Kidney capillary endothelial cell (primary cell): ENCODE measurements around the gene INPP5E.

Experiments
- DNase-seq: peaks from one replicate; pipeline ENCODE4 v3.0.0-alpha.2; 2018; ENCODE audit warnings: low spot score

Gene INPP5E

GRCh38 chr9:136447173-136447778 lies 7.6 kb upstream of the INPP5E start:
- DNase-seq = no peak

DNA sequence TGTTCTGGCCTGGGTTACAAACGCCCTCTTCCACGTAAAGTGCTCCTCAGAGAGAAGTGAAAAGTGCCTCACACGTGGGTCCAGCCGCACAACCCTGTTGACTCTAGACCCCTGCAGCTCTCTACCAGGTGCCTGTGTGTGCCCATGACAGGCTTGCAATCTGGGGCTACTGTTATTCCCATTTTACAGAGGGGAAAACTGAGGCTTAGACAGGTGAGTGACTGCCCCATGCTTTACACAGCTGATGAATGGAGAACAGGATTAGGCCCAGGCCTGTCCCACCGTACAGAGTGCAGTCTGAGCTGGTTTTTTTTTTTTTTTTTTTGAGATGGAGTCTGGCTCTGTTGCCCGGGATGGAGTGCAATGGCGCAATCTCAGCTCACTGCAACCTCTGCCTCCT lies 6.2 kb upstream of the INPP5E start:
- DNase-seq = no peak

GRCh38 chr9:136444102-136444501 lies 4.5 kb upstream of the INPP5E start:
- DNase-seq = no peak

- no peak for DNase-seq
These were observed 4.0 kb upstream of the INPP5E start for GRCh38 chr9:136443687-136444086.

- no peak for DNase-seq
These were observed 3.4 kb upstream of the INPP5E start for GRCh38 chr9:136443087-136443486.

DNA sequence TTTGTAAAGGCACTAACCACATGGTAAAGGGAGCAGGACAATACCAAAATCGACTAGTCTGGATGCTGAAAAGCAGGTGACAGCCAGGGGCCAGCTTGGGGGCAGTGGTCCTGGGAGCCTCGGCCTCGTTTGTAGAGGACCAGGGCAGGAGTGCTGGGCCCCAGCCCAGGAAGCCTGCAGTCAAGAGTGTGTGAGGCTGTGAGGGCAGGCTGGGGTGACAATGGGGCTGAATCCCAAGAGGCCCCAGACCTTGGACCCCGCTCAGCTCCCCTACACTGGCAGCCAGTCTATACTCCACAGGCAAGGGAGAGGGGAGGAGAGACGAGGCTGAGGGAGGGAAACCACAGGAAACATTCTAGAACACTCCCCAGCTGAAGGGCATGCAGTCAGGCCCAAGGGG lies 2.6 kb upstream of the INPP5E start:
- DNase-seq = no peak

DNA sequence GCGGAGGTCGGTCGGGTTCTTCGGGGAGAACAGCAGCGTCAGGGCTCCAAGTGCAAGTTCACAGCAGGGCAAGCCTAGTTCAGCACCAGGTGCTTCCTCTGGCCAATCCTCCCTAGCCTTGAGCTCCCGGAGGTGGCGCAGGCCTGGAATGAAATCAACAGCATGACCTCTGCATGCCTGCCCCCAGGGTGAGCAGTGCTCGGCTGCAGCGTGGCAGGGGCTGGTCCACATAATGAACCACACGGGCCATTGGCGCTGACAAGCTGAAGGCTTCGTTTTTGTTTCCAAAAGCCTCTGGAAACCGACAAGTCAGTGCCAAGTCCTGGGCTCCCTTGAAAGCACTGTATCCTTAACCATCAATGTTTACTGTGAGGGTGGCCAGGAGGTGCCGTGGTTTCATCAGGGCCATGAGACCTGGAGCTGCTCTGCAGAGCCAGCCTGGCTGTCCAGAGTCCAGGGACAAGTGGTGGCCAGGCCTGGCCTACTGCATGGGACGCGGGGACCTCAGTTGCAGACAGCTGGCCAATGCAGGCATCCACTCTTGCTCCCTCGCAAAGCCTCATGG lies 2.1 kb upstream of the INPP5E start:
- DNase-seq = no peak

DNA sequence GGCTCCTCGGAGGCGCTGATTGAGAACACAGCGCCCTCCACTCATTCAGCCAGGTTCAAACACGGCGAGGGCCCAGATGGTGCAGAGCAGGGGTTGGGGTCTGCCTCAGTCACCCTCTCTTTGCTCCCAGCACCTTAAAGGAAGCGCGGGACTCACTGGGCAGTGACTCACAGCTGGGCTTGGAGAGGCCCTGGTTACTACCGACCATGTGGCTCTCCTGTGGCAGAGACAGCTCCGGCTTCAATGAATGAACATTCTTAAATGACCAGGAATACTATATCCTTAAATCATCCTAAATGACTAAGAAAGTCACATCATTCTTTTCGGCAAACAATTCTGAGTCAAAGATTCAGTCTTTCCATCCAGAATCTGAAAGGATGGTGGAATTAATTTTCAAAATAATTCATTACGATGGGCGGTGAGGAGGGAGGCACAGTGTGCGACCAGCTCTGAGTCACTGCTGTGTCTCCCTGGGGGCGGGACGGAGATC lies 1.6 kb upstream of the INPP5E start:
- no peak for DNase-seq

GRCh38 chr9:136438548-136439480 lies 831 bp downstream of the INPP5E start:
- no peak for DNase-seq

DNA sequence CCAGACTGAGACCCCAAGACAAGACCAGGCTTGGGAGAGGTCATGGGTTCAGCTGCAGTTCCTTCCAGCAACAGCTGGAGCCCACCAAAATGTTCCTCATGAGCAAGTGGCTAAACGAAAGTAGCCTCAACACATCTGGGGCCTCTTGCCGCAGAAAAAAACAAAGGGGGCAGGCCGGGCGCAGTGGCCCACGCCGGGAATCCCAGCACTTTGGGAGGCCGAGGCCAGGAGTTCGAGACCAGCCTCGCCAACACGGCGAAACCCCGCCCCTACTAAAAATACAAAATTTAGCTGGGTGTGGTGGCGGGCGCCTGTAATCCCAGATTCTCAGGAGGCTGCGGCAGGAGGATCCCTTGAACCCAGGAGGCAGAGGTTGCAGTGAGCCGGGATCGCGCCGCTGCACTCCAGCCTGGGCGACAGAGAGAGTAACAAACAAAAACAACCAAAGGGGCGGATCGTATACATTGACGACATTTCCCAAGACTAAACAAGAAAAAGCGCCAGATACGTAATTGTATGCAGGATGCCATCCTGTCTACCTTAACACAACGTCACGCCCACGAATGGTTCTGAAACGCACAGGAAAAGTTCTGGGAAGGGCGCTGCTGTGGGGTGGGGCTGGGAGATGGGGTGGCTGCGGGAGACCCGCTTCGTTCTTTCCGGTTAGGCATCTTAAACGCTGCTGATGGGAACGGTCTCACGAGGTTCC lies 1.7 kb downstream of the INPP5E start:
- DNase-seq = no peak

DNA sequence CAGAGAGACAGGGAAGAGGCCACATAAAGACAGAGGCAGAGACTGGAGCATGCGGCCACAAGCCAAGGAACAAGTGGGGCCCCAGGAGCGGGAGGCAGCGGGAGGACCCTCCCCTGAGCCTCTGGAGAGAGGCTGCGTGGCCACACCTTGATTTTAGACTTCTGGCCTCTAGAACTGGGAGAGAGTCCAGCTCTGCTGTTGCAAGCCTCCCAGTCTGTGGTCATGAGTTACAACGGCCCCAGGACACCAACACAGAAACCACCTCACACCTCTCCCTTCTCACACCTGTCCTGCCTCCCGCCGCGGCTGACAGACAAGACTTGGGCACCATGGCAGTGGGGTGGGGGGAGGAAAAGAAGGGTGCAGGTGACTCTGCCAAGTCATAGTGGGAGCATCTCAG lies 2.2 kb downstream of the INPP5E start:
- no peak for DNase-seq

DNA sequence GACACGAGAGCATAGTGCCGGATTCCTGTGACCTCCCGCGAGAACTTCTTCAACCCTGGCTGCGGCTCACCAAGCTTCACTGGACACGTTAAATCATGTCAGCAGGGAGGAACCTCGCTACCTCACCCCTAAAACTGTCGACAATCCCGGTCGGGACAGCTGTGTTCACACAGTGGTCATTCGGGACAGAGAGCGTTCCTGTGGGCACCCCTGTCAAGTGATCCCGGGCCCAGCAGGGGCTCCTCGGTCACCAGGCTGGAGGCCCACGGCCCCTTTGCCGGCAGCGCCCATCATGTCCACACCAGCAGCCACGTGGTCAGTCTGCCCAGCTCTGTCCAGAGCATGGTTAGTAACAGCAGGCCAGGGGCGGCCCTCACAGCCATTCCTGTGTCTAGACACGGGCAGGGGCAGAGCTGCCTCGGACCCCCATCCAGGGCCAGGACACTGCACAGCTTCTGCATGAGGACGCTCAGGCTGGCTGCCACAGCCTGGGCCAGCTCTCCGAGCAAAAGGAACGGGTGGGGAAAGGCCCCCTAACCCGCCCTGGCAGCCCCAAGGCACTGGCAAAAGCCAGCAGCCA lies 3.5 kb downstream of the INPP5E start:
- DNase-seq = no peak

GRCh38 chr9:136434580-136435169 lies 5.0 kb downstream of the INPP5E start:
- DNase-seq = no peak

DNA sequence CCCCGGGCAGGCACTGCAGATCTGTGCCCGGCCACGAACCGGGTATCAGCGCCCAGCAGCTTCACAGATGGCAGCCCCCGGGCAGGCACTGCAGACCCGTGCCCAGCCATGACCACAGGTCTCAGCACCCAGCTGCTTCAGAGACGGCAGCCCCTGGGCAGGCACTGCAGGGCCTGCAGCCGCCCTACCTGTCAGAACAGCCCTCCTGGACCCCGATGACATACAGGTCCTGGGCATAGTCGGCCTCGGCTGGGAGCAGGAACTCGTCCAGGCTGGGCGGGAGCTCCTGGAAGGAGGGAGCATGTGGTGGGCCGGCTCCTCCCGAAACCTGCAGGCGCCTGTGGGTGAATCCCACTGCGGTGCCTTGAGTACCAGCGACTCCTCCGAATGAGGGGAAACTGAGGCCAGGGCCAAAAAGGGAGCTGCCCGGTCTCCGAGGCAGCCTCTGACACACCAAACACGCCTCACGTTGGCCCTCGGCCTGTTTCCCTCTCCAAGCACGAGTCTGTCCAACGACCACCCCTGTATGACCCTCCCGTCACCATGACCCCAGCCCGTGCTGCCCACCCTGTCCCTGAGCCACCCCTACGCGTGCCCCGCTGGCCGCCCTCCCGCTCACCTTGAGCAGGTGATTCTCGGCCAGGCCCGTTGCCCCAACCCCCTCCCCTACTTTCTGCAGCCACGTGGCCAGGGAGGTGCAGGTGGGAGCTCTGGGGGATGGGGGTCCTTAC lies 5.6 kb downstream of the INPP5E start:
- no peak for DNase-seq

DNA sequence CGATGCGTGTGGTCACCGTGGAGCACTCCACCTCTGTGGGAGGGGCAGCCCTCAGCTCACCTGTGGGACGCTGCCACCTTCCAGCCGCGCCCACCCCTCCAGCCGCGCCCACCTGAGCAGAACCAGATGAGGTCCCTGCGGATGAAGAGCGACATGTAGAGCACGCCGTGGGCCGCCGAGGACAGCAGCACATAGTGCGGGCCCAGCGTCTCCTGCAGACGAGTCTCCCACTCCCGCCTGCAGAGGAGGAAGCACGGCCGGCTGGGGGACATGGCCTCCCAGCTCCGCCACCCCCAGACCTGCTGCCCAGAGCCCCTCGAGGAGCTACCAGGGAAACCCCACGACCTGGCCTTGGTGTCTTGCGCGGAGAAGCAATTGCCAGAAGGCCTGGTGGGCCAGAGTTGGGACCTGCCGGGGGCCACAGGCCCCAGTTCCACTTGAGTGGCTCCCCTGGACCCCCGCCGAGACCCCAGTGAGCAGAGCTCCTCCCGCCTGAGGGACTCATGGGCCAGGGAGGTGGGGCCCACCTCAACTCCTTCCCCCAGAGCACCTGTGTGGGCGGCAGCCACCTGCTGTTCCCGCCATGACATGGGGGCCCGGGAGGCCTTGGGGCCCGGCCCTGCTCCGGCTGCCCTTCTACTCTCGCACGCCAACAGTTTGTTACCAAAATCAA lies 6.5 kb downstream of the INPP5E start:
- DNase-seq = no peak

DNA sequence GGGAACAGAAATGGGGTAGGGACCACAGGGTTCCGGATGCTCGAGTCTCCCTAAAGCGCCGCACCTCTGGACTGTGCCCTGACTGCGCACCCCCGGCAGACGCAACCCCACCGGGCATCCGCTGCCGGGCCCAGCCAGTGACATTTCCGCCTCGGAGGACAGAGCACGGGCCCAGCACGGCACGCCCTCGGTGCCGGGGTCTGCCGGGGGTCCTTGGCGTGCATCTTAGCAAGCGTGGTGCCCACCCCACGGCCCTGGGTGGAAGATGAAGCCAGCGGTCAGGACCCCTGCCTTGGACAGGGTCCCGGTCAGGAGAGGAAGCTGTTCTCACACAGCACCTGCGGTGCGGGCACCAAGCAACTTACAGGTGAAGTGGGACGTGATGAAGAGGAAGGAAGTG lies 7.1 kb downstream of the INPP5E start:
- no peak for DNase-seq

- no peak for DNase-seq
These were observed 7.8 kb downstream of the INPP5E start for GRCh38 chr9:136431782-136432350.

DNA sequence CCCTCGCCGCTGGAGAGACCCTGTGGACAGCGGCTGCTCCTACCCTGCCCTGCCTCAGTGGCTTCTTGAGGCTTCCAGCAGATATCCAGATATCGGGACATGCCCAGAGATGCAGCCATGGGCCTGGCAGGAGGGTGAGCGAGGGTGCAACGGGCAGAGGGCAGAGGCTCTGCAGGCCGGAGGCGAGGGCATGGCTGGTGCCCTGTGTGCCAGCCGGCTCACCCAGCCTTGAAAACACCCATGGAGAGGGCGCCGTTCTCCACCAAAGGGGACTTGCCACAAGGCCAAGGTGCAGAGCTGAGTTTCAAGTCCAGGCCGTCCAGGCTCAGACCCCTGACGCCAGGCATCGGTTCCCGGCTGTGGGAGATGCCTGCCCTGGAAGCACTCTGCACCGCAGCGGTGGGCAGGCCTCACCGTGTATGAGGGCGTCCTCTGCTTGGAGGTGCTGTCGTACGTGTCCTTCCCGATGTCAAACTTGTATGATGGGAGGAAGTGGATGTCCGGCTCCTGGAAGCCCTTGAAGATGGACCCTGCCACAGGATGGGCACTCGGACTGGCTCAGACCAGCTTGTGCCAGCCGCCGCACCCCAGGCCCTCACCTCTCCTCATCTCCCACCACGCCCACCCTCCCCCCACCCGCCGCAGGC lies 8.9 kb downstream of the INPP5E start:
- no peak for DNase-seq

- DNase-seq = no peak
These were observed 9.8 kb downstream of the INPP5E start for GRCh38 chr9:136429683-136430491.
